Tibial nerve (tissue), 4 donors: Measurements from ENCODE around the gene IRX1. TPM values are rescaled to one million over a fixed set of nuclear protein-coding genes. Genes with fewer than 3 reads are reported as not detected.

Experiments used
- DNase-seq, 2 donors: peaks; one replicate each; pipeline ENCODE4 v3.0.0-alpha.2; 2019; ENCODE audit warnings: low spot score in 2 of 2
- H3K27ac ChIP-seq, 4 donors: fragments of 200-600 bp; sonication (generic) in 3 of 4; one replicate each; pipeline ENCODE4 v1.5.1; 2017 to 2019; ENCODE audit warnings: mild to moderate bottlenecking in 1 of 4
- H3K27me3 ChIP-seq, 2 donors: fragments of 200-600 bp; sonication (generic) in 1 of 2; one replicate each; pipeline versions ENCODE4 v1.5.1 to v1.6.0; 2017 to 2019
- H3K36me3 ChIP-seq, 3 donors: fragments of 200-600 bp; sonication (generic); one replicate each; pipeline ENCODE4 v1.5.1; 2018 to 2019
- H3K4me1 ChIP-seq, 4 donors: fragments of 200-600 bp; sonication (generic) in 3 of 4; one replicate each; pipeline ENCODE4 v1.5.1; 2017 to 2019
- H3K4me3 ChIP-seq, 4 donors: fragments of 200-600 bp; sonication (generic) in 3 of 4; one replicate each; pipeline ENCODE4 v1.5.1; 2017 to 2019; ENCODE audit warnings: mild to moderate bottlenecking in 1 of 4, moderate library complexity in 1 of 4
- H3K9me3 ChIP-seq, 4 donors: fragments of 200-600 bp; sonication (generic) in 3 of 4; one replicate each; pipeline ENCODE4 v1.5.1; 2017 to 2019
- EP300 ChIP-seq, 2 donors: sonication (generic); formaldehyde crosslinking; IDR thresholded peaks; one replicate each; pipeline ENCODE4 v1.6.1; 2017; ENCODE audit warnings: antibody characterized with exemption in 2 of 2, mild to moderate bottlenecking in 1 of 2
- POLR2A ChIP-seq, 2 donors: fragments of 450-650 bp; IDR thresholded peaks; one replicate each; pipeline ENCODE4 v1.6.1; 2017; ENCODE audit warnings: antibody characterized with exemption in 2 of 2, mild to moderate bottlenecking in 2 of 2, moderate library complexity in 2 of 2
- WGBS, 2 donors: methylation state at CpG; one replicate each; pipeline ENCODE4 v1.1.5; 2018; 5-methylcytosine and 5-hydroxymethylcytosine counted together
- total RNA-seq, 4 donors: library from RNA; depleted of rRNA; stranded (reverse); fragments of >200 nt; gene quantifications; one replicate each; pipeline ENCODE4 v1.1.0, GENCODE V29; 2016
- TF ChIP-seq, protein P1 (sequence below), 5 experiments: fragments of 200-600 bp in 3 of 5; fragments of 450-650 bp in 2 of 5; sonication (generic) in 3 of 5; IDR thresholded peaks; one replicate each; pipeline ENCODE4 v1.5.1; 2016 to 2019; ENCODE audit warnings: antibody characterized with exemption in 5 of 5, mild to moderate bottlenecking in 3 of 5, moderate library complexity in 2 of 5

IRX1 gene
- total RNA-seq, 4 donors from 2014 or later: 0.30 to 3.1 (median 2.1) TPM

- no peaks in the 10 kb centered on the region for H3K4me1 ChIP-seq
- no peaks in the 10 kb centered on the region for H3K27me3 ChIP-seq
- no peaks in the 10 kb centered on the region for H3K36me3 ChIP-seq
- H3K27ac ChIP-seq: no peak overlapping the region
- H3K9me3 ChIP-seq: peaks cover 0 to 17% (median 0%) of the 10 kb centered on the region in 4 donors
- no peak overlapping the region for H3K4me3 ChIP-seq
- 96 to 100% methylated on average over 3 to 7 of the region's 7 CpGs for WGBS, 2 donors
- TF ChIP-seq, protein P1, sequence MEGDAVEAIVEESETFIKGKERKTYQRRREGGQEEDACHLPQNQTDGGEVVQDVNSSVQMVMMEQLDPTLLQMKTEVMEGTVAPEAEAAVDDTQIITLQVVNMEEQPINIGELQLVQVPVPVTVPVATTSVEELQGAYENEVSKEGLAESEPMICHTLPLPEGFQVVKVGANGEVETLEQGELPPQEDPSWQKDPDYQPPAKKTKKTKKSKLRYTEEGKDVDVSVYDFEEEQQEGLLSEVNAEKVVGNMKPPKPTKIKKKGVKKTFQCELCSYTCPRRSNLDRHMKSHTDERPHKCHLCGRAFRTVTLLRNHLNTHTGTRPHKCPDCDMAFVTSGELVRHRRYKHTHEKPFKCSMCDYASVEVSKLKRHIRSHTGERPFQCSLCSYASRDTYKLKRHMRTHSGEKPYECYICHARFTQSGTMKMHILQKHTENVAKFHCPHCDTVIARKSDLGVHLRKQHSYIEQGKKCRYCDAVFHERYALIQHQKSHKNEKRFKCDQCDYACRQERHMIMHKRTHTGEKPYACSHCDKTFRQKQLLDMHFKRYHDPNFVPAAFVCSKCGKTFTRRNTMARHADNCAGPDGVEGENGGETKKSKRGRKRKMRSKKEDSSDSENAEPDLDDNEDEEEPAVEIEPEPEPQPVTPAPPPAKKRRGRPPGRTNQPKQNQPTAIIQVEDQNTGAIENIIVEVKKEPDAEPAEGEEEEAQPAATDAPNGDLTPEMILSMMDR (IDR thresholded peaks at IDR 0.05): no peak
- no peak for TF ChIP-seq EP300 (IDR thresholded peaks at IDR 0.05)
- TF ChIP-seq POLR2A (IDR thresholded peaks at IDR 0.05): no peak
- DNase-seq: no peak
Observed at GRCh38 chr5:3634061-3634460, 38.4 kb downstream of the IRX1 start.

- no peak overlapping the region for H3K27ac ChIP-seq
- 45 to 54% methylated on average over 4 of the region's 8 CpGs for WGBS, 2 donors
- peaks cover 0 to 17% (median 0%) of the 10 kb centered on the region in 4 donors for H3K9me3 ChIP-seq
- no peaks in the 10 kb centered on the region for H3K27me3 ChIP-seq
- DNase-seq: no peak
- no peaks in the 10 kb centered on the region for H3K4me1 ChIP-seq
- H3K36me3 ChIP-seq: no peaks in the 10 kb centered on the region
- no peak overlapping the region for H3K4me3 ChIP-seq
- TF ChIP-seq POLR2A (IDR thresholded peaks at IDR 0.05): no peak
- no peak for TF ChIP-seq EP300 (IDR thresholded peaks at IDR 0.05)
Observed at GRCh38 chr5:3639175-3639574, 43.5 kb downstream of the IRX1 start.

- no peaks in the 10 kb centered on the region for H3K4me1 ChIP-seq
- H3K27me3 ChIP-seq: no peaks in the 10 kb centered on the region
- no peaks in the 10 kb centered on the region for H3K36me3 ChIP-seq
- H3K27ac ChIP-seq: no peak overlapping the region
- H3K9me3 ChIP-seq: no peaks in the 10 kb centered on the region
- DNase-seq: no peak
- TF ChIP-seq EP300 (IDR thresholded peaks at IDR 0.05) (no peak), POLR2A (IDR thresholded peaks at IDR 0.05) (no peak)
- TF ChIP-seq, protein P1 (IDR thresholded peaks at IDR 0.05): no peak
- no peak overlapping the region for H3K4me3 ChIP-seq
- 71 to 89% methylated on average over 3 of the region's 3 CpGs for WGBS, 2 donors
Observed at GRCh38 chr5:3642231-3642630, 46.6 kb downstream of the IRX1 start.

GRCh38 chr5:3650320-3650719 is 54.7 kb downstream of the IRX1 start:
- Histone ChIP-seq H3K27me3 (no peaks in the 10 kb centered on the region), H3K36me3 (no peaks in the 10 kb centered on the region), H3K4me1 (no peaks in the 10 kb centered on the region), H3K27ac (no peak overlapping the region), H3K4me3 (no peak overlapping the region), H3K9me3 (no peaks in the 10 kb centered on the region)
- no peak for TF ChIP-seq EP300 (IDR thresholded peaks at IDR 0.05)
- TF ChIP-seq, protein P1 (IDR thresholded peaks at IDR 0.05): no peak
- no peak for TF ChIP-seq POLR2A (IDR thresholded peaks at IDR 0.05)
- DNase-seq: no peak
- 47 to 54% methylated on average over 2 of the region's 2 CpGs for WGBS, 2 donors

GRCh38 chr5:3650868-3651267 is 55.2 kb downstream of the IRX1 start:
- Histone ChIP-seq H3K27me3 (no peaks in the 10 kb centered on the region), H3K4me1 (no peaks in the 10 kb centered on the region), H3K9me3 (no peaks in the 10 kb centered on the region), H3K36me3 (no peaks in the 10 kb centered on the region), H3K4me3 (no peak overlapping the region), H3K27ac (no peak overlapping the region)
- WGBS, 2 donors: 73 to 86% methylated on average over 8 of the region's 8 CpGs
- TF ChIP-seq POLR2A (IDR thresholded peaks at IDR 0.05): no peak
- TF ChIP-seq, protein P1 (IDR thresholded peaks at IDR 0.05): no peak
- TF ChIP-seq EP300 (IDR thresholded peaks at IDR 0.05): no peak
- no peak for DNase-seq
